CD4-positive, alpha-beta T cell treated with Interleukin-4 for 1 hour (primary cell): ENCODE data around the gene CYP51A1.
"Not testable (repeated sequence)": the region's sequence is repeated elsewhere in the genome, so short reads cannot be mapped to it uniquely, and the experiment has no call there.

Source experiments
- DNase-seq, 2 donors: peaks; one replicate each; pipeline ENCODE4 v3.0.0-alpha.2; 2020 to 2022

The CYP51A1 gene

DNA sequence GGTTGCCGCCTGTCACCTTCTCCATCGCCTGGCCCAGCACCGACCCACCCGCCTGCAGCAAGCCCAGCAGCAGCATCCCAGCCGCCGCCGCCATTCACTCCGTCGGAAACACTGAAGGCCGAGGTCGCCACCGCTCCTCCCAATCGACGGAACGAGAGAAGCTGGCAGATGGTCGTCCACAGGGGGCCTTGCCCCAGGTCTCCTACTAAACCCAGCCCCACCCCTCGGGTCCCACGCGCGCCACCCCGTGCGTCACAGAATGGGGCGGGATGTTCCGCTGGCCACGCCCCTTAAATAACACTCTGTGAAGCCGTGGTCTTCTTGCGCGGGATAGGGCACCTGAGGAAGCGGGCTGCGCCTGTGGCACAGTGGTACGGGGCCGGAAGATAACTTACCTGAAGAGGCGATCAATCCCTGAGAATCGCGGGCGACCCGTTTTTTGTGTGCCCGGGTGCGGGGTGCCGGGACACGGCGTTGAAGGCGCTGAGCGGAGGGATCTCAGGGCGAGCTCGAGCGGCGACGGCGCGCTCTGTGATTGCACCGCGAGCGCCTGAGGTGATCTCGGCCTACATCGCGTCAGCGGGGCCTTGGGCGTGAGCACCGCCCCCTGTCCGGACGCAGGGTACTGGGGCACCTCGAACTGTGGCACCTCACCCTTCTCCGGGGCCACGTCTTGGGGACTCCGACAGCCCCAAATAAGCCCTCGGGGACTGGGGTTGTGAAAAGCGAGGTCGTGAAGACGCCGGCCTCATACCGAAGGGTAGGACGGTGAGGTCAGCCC, at the start of gene CYP51A1:
Gene CYP51A1 (minus strand): TSS at position 207 of the 781 bp plus-strand sequence. CDS start 113 bp downstream, at position 94.
- DNase-seq, result peak; percentile 92 to 95

DNA sequence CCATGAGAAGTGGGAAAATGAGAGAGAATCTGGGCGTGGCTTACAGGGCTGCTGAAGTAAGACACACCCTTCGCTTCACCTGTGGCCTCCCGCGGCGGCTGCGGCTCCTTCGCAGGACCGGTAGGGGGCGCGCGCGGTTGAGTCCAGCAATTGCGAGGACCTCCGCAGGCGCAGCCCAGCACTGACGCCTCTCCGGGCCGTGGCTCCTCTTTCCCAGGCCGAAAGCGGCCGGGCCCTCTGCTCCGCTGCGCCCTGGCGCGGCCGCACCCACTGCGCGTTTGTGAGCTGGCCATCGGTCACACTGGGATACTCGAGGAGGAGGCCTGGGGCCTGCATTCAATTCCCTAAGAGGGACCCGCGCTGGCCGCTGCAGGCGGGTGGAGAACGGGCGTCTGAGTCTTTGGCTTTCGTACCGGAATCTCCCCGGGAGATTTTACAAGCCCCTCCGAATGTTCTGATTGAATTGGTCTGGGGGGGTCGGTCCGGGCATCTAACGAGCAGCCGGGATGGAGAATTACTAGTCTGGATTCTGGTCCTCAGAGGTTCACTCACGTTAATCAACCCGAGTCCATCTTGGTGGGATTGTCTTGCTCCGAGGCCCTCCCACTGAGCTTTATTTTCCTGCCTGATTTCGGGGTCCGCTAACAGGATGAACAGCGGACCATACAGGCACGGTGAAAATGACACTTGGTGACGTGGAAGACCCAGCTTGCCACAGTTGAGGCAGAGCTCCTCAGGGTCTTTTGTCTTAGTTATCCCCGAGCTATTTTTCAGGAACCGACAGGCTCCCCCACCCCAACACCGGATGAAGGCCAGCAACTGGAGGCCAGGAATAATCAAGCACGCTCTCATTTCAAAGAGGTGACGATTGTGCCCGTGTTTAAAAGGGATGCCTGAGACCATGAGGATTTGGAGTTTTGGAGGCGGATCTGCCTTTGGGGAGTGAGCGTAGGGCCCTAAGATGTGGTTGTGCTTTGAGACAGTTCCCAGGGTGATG, 44.9 kb upstream of the CYP51A1 start, which contains the start of gene LRRD1:
Gene LRRD1 (minus strand): TSS at position 215 of the 997 bp plus-strand sequence. CDS start 13,940 bp downstream, outside the sequence.
- peak; percentile 88 to 90 for DNase-seq

DNA sequence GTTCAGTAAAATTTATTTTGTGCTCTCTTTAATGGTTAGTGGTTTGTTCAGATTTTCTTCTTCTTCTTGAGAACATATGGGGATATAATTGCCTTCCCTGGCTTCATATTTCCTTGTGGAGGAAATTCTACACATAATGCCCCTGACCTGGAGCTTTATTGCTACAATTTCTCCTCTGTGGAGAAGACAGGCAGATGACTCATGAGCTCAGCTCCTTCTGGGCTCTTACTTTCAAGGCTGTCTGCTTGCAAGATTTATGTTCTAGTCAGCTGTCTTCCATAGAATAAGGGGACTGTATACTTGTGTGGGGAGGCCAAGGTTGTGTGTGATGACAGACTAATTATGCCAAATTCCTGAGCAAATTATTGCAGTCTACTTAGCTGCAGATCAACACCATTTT, 43.1 kb upstream of the CYP51A1 start:
- no peak for DNase-seq

DNA sequence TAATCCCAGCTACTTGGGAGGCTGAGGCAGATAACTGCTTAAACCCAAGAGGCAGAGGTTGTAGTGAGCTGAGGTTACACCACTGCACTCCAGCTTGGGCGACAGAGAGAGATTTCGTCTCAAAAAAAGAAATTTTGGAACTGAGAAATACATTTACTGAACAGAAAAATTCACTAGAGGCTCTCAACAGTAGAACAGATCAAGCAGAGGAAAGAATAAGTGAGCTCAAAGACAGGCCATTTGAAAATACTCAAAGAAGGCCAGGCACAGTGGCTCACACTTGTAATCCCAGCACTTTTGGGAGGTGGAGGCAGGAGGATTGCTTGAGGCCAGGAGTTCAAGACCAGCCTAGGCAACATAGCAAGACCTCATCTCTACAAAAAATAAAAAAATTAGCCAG, 35.3 kb upstream of the CYP51A1 start:
- DNase-seq, result not testable (repeated sequence)

DNA sequence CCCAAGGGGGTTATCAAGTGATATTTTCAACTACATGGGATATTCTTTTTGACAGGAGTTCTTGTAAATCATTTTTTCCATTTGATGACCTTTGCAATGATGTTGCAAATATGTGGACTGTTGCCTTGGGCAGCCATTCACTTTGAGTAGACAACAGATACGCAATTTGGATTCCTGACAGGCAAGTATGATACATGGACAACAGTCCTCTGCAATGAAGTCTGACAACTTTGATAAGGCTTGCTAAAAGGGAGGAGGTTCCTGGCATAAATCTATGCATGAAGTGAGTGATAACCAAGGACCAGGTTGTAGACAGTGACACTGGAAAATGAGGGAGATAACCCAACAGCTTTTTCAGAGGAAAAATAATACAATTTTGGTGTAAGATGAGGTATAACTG, 27.0 kb upstream of the CYP51A1 start:
- no peak for DNase-seq

DNA sequence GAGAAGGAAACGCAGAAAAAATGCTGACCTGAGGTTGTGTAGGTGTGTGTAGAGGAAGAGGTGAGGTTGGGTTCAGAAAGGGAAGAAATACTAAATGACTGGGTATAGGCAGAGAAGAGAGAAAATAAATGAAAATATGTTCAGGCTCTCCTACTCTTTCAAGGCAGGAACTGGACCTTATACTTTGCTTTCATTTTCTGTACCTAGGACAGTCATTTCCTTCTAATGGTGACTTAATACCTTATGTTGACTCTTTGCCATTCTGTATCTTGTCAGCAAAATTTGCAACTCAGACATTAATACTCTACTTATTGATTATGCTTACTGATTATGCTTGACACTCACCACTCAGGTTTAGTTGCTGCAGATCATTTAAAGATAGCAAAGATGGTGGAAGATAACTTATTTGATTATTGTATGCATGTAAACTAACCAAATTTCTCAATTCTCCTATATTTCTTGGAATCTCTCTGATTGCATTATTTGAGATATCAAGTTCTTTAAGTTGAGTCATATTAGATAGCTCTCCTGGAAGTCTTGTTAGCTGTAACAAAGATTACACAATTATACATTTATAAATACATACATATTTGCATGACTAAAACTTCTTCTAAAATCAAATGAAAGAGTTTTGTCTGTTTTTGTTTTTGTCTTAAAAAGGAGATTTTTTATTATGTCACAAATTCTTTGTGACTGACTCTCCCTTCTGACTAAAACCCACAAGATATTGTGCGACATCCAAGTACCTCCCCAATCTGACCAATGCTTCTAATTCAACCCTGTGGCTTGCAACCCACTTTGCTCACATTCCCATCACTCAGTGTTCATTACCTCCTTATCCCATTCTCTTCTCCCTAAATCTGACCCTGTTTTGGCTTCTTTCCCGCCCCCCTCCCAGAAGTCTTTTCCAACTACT, 24.6 kb upstream of the CYP51A1 start:
- DNase-seq, result no peak

DNA sequence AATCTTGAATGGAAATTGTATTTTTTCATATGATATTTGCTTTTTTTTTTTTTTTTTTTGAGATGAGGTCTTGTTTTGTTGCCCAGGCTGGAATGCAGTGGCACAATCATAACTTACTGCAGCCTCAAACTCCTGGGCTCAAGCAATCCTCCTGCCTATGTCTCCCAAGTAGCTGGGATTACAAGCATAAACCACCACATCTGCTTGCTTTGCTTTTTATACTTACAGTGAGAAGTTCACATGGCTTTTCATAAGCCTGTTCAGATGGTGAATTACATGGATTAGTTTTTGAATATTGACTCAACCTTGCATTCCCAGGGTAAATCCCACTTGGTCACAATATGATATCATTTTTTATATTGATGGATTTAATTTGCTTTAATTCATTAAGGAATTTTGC, 22.7 kb upstream of the CYP51A1 start:
- no peak for DNase-seq

DNA sequence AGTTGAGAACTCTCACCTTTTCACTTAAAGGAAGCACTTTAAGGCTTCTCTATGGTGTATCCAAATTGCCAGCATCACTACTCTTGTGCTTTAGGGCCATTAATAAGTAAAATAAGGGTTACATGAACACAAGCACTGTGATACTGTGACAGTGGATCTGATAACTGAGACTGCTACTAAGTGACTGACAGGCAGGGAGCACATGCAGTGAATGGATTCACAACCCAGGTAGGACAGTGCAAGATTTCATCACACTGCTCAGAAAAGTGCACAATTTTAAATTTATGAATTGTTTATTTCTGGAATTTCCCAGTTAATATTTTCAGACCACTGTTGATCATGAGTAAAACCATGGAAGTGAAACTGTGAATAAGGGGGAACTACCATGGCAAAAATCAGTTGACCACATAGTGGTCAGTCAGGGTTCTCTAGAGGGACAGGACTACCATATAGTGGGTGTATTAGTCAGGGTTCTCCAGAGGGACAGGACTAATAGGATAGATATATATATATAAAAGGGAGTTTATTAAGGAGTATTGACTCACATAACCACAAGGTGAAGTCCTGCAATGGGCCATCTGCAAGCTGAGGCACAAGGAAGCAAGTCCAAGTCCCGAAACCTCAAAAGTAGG, 20.9 kb upstream of the CYP51A1 start:
- no peak for DNase-seq

DNA sequence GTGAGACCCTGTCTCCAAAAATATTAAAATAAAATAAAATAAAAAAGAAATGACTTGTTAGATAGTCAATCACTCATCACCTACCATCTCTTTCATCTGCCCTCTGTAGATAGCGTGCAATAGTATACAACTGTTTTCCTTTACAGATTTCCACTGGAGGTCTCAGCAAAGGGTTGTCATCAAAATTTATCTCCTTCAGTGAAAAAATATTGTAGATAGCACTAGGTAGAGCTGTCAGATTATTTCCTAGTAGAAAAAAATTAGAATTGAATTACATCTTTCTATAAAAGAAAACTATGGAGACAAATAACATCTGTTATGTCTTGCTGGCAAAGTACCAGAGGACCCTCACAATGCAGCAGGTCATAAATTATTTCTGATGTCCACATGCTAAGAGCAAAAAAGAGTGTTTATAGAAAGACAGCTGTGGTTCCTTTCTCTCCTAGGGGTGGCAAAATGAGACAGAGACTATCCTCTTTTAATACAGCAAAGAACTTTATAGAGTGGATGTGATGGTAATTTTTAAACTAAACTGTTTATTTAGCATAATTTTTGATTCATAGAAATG, 16.3 kb upstream of the CYP51A1 start:
- DNase-seq, result no peak

DNA sequence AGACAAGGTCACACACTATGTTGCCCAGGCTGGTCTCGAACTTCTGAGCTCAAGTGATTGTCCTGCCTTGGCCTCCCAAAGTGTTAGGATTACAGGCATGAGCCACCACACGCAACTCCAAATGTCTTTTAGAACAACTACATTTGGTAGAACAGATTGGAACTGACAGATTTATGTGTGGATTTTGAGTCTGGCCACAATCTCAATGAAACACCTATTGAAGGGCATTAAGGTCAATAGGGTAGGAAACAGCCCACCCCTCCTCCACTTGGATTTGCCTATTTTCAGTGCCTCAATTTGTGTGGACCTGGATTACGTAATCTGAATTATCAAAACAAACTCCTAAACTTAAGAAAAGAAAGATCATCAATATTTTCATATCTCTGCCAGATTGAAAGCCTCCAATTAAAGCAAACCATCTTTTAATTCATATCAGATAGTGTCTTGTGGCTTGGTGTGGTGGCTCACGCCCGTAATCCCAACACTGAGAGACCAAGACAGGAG, 15.5 kb upstream of the CYP51A1 start:
- DNase-seq, result no peak

DNA sequence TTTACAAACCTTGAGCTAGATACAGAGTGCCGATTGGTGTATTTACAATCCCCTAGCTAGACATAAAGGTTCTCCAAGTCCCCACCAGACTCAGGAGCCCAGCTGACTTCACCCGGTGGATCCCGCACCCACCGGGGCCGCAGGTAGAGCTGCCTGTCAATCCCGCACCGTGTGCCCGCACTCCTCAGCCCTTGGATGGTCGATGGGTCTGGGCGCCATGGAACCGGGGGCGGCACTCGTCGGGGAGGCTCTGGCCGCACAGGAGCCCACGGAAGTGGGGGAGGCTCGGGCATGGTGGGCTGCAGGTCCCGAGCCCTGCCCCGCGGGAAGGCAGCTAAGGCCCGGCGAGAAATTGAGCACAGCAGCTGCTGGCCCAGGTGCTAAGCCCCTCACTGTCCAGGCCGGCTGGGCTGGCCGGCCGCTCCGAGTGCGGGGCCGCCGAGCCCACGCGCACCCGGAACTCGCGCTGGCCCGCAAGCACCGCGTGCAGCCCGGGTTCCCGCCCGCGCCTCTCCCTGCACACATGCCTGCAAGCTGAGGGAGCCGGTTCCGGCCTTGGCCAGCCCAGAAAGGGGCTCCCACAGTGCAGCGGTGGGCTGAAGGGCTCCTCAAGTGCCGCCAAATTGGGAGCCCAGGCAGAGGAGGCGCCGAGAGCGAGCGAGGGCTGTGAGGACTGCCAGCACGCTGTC, 9.1 kb upstream of the CYP51A1 start:
- DNase-seq, result not testable (repeated sequence)

DNA sequence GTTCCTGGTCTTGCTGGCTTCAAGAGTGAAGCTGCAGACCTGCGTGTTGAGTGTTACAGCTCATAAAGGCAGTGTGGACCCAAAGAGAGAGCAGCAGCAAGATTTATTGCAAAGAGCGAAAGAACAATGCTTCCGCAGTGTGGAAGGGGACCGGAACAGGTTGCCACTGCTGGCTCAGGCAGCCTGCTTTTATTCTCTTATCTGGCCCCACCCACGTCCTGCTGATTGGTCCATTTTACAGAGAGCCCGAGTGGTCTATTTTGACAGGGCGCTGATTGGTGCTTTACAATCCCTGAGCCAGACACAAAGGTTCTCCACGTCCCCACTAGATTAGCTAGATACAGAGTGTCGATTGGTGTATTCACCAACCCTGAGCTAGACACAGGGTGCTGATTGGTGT, 8.5 kb upstream of the CYP51A1 start:
- DNase-seq, result not testable (repeated sequence)

DNA sequence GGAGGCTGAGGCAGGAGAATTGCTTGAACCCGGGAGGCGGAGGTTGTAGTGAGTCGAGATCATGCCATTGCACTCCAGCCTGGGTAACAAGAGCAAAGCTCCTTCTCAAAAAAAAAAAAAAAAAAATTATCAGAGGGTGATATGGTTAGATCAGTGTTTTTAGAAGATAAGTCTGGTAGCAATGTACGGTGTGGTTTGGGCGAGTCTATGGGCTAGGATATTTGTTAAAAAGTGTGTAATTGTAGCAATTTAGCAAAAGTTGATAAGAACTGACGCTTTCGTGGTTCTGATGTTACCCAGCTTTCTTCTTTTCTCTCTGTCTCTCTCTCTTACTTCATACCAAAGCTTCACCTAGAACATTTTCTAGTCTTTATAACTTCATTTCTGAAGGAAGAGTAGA, 6.9 kb upstream of the CYP51A1 start:
- no peak for DNase-seq

DNA sequence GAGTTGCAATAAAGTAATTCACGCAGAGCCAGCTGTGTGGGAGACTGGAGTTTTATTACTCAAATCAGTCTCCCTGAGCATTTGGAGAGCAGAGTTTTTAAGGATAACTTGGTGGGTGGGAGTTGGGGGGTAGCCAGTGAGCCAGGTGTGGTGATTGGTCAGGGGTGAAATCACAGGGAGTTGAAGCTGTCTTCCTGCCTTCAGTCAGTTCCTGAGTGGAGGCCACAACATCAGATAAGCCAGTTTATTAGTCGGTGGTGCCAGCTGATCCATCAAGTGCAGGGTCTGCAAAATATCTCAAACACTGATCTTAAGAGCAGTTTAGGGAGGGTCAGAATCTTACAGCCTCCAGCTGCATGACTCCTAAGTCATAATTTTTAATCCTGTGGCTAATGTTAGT, 3.3 kb upstream of the CYP51A1 start:
- DNase-seq, result no peak

DNA sequence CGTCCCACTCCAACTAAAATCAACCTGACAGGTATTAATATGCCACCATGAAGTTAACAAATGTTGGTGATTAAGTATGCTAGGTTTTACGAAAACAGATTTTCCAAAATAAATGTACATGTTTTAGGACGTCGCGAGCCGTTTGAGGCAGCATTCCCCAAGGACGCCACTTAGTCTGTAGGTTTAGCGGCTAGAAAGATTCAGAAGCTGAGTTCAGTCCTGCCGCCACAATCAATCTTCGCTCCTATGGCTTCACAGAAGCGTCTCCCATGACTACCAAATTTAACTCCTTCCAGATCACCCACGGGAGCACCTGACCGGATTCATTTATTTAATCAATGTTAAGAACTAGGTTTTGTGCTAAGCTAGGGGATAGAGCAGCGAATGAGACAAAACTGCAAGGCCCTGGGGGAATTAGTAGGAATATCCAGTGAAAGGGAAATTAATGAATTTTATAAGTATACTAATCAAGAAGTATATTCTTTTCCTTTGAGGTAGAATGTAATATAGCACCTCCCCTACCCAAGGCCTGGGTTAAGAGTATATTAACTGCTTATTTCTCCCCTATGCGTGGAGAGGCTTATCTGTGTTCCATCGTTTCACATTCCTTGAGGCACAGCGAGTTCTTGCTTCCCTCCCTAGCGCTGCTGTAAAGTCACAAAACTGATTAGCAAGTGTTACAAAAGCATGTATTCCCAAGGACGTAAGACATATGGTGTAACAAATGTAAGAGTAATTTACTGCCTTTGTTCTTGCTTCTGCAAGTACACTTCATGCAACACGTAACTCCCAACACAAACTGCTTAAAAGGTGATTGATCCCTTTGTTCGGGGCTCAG, 994 bp upstream of the CYP51A1 start:
- DNase-seq, result peak in 1 of 2 donors; percentile 12

DNA sequence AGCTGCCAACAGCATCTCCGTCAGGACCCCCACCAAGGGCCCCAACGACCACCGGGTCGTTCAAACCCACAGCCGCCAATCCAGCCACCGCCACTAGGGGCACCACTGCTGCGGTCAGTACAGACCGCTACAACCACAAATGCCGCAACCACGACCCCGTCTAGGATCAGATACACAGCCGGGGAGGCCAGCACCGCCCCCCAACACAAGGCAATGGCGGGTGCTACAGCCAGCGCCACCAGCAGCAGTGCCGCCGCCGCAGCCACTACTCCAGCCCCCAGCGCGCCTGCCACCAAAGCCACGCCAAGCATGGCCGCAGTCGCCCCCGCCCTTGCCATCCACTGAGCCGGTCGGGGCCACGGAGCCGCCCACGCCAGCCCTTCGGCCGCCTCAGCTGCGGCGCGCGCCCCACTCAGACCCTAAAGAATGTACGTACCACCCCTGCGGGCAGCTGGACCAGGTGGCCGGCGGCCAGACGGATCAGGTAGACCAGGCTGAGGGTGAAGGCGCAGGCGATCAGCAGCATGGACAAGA, 473 bp downstream of the CYP51A1 start:
- peak; percentile 74 to 75 for DNase-seq

DNA sequence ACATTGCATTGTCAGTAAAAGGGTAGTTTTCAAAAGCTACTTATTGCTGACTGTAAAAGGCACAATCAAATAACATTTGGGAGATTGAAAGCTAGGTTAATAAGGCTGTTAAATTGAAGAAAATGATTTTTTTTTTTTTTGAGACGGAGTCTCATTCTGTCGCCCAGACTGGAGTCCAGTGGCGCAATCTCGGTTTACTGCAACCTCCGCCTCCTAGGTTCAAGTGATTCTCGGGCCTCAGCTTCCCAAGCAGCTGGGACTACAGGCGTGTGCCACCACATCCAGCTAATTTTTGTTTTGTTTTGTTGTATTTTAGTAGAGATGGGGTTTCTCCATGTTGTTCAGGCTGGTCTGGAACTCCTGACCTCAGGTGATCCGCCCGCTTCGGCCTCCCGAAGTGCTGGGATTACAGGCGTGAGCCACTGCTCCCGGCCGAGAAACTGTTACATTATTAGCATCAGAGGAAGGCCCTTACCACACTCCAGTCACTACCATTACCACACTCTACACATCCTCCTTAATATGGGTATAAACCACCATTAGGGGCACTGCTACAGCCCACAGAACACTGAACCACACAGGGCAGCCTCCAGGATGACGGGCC, 1.0 kb downstream of the CYP51A1 start:
- no peak for DNase-seq

DNA sequence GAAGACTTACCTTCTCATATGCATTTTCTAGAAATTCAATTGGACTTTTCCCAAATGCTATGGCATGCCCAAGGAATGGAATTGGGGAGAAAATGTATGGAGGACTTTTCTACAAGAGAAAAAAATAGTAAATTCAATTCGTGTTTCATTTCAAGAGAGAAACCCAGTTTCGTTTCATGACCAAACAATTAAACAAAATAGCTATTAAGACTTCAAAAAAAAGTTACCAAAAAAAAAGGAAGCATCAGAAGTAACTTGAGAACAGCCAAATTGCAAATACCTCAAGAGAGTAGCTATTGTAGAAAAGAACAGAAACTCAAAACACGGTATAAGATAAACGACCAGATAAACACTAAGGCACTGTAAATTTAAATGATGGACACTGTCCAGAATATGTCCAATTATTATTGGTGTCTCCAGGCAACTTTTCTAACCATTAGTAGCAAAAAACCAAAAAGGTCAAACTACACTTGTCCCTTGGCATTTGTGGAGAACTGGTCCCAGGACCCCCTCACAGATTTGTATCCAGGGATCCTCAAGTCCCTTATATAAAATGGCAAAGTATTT, 2.4 kb downstream of the CYP51A1 start:
- no peak for DNase-seq

DNA sequence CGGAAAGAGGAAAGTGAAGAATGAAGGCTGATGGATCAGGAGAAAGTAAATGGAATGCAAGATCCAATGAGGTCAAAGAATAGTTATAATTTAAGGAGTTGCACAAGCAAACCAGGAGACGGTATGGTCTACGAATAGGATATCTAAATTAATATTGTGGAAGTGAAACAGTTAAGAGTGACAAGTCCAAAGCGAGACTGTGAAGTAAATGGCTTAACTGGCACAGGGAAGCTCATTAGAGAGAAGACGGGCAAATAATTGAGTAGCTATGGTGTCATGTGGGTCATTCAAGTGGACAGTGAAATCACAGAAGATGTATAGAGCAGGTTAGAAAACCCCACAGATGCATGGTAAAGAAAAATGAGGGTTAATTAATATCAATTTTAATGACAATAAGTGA, 3.2 kb downstream of the CYP51A1 start:
- no peak for DNase-seq
